Adrenal gland (tissue), 12 donors: Measurements from ENCODE around the gene GRIA4. TPM values are rescaled to one million over a fixed set of nuclear protein-coding genes. Genes with fewer than 3 reads are reported as not detected.

Experiments used
- DNase-seq, 7 donors: peaks; one replicate each; pipeline ENCODE4 v3.0.0-alpha.2; 2019 to 2020
- H3K27ac ChIP-seq, 5 donors: fragments of 200-600 bp; sonication (generic) in 4 of 5; 1 replicate in 3 of 5; 2 replicates in 2 of 5; pipeline versions ENCODE4 v1.5.1 to v1.8.0; 2016 to 2020; ENCODE audit warnings: mild to moderate bottlenecking in 1 of 5
- H3K27me3 ChIP-seq: fragments of 200-600 bp; 2 replicates; pipeline ENCODE4 v1.8.0; 2021
- H3K36me3 ChIP-seq, 2 donors: fragments of 200-600 bp; replicated peaks in 1 of 2; 1 replicate in 1 of 2; 2 replicates in 1 of 2; pipeline versions ENCODE4 v1.5.1 to v1.8.0; 2018 to 2022
- H3K4me1 ChIP-seq, 2 donors: fragments of 200-600 bp; replicated peaks in 1 of 2; 1 replicate in 1 of 2; 2 replicates in 1 of 2; pipeline versions ENCODE4 v1.5.1 to v1.8.0; 2018 to 2021
- H3K4me3 ChIP-seq, 4 donors: fragments of 200-600 bp; sonication (generic) in 3 of 4; one replicate each; pipeline ENCODE4 v1.5.1; 2016 to 2018
- H3K9me3 ChIP-seq, 3 donors: fragments of 200-600 bp; sonication (generic) in 1 of 3; replicated peaks in 1 of 3; 1 replicate in 2 of 3; 2 replicates in 1 of 3; pipeline versions ENCODE4 v1.5.1 to v1.8.0; 2016 to 2021
- CTCF ChIP-seq, 6 experiments: fragments of 450-650 bp in 4 of 6; fragments of 200-600 bp in 2 of 6; sonication (generic) in 1 of 6; IDR thresholded peaks; 1 replicate in 5 of 6; 2 replicates in 1 of 6; pipeline versions ENCODE4 v1.5.1 to v1.8.0; 2016 to 2021; ENCODE audit warnings: antibody characterized with exemption in 6 of 6, mild to moderate bottlenecking in 2 of 6, moderate library complexity in 1 of 6
- POLR2A ChIP-seq, 2 donors: fragments of 450-650 bp; IDR thresholded peaks; one replicate each; pipeline ENCODE4 v1.6.1; 2017; ENCODE audit warnings: antibody characterized with exemption in 2 of 2, mild to moderate bottlenecking in 2 of 2, moderate library complexity in 1 of 2
- WGBS, 4 donors: extraction: QIAGEN DNeasy Blood & Tissue Kit in 2 of 4; methylation state at CpG; one replicate each; pipeline versions ENCODE4 v1.1.5 to v1.1.7; 2013 to 2017; 5-methylcytosine and 5-hydroxymethylcytosine counted together
- intact Hi-C, 2 donors: fragments of 100-400 bp; cut with DNase I; formaldehyde crosslinking; loops; one replicate each; pipeline versions ENCODE4 v1.14.1 to v1.15.0; 2022 to 2023
- polyA plus RNA-seq, 3 donors: library from polyadenylated mRNA; stranded (reverse); fragments of 200-250 nt in 2 of 3; fragments of 350-450 nt in 1 of 3; fragmentation: Illumina TruSeq in 1 of 3; extraction: RNeasy Lipid Tissue Mini Kit (QIAGEN cat#74804) in 1 of 3; gene quantifications; one replicate each; pipeline ENCODE4 v1.2.3, GENCODE V29; 2013 to 2014
- total RNA-seq, 9 donors: library from RNA; depleted of rRNA in 4 of 9; stranded (reverse); fragments of >200 nt in 4 of 9; fragments of 120-200 nt in 1 of 9; fragmentation: NEBNext Ultra II Directional in 1 of 9; extraction: Animal tissue kit (Norgen Biotek cat#: 25700) in 1 of 9; gene quantifications; one replicate each; pipeline versions ENCODE4 v1.1.0 to v1.2.4, GENCODE V29; 2013 to 2023
- donor health status: healthy with polysubstance abuse.
- donor health status: Bipolar disorder and iron deficiency.
- donor health status: DM: yes; HTN: yes; CAD: no.
- donor health status: DM: no; HTN: no; CAD: no.
- donor health status: DM: no; HTN: no; CAD: no.
- donor health status: DM: yes; HTN: yes; CAD: no.

GRIA4 gene
- total and polyA plus RNA-seq, 12 donors = 0.16 to 6.2 (median 2.0) TPM; not detected in 3

DNA sequence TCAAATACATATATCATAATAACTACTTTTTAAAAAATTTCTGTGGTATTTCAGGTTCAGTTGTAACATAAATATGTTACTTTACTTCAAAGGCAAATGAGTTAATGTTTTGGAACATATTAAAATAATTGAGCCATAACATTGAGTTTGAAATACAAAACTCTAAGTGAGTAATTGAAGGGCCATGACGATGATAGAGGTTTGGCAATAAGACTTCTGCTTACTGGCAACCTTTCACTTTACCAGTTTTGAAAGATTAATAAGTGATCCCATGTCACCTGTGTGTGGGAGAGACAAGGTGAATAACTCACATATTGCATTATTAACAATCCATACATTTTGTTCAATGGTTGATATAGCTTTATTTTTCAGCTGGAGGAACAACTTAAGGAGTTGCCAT is 144.4 kb downstream of the GRIA4 start:
- WGBS, 4 donors = 48 to 75% (median 68%) methylated on average over 1 of the region's 1 CpG
- no peak for TF ChIP-seq CTCF (IDR thresholded peaks at IDR 0.05)
- no peak for TF ChIP-seq POLR2A (IDR thresholded peaks at IDR 0.05)

DNA sequence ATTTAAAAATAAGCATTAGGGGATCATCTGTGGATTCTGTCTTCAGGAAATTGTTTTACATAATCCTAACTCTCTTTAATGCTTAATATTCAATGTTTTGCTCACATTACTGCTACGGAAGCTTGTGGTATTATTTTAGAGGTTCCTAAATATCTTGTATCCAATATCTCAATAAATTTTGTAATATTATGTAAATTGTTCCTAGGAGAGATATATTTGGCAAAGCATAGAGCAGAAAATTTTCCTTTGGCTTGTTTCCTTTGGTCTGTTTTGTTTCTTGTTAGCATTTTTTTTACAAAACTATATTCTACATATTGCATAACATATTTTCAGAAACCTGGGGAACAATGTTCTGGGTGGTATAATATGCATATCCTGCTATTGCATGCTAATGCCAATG is 144.8 kb downstream of the GRIA4 start:
- no peak for TF ChIP-seq CTCF (IDR thresholded peaks at IDR 0.05)
- no peak for TF ChIP-seq POLR2A (IDR thresholded peaks at IDR 0.05)
- Histone ChIP-seq H3K9me3 (no peaks in the 10 kb centered on the region), H3K4me3 (no peak overlapping the region), H3K27me3 (no peaks in the 10 kb centered on the region), H3K27ac (no peak overlapping the region), H3K4me1 (no peaks in the 10 kb centered on the region), H3K36me3 (no peaks in the 10 kb centered on the region)
- intact Hi-C loops = no loop called here
- WGBS, 4 donors = 79 to 89% (median 81%) methylated on average over 1 of the region's 1 CpG
- DNase-seq = no peak

More for the DNA sequence above, 144.4 kb downstream of the GRIA4 start:
- Histone ChIP-seq H3K4me3 (no peak overlapping the region), H3K36me3 (no peaks in the 10 kb centered on the region), H3K27me3 (no peaks in the 10 kb centered on the region), H3K9me3 (no peaks in the 10 kb centered on the region), H3K4me1 (no peaks in the 10 kb centered on the region), H3K27ac (no peak overlapping the region)
- no peak for DNase-seq
- intact Hi-C loops = no loop called here

- 53 to 66% (median 61%) methylated on average over 6 of the region's 6 CpGs for WGBS, 4 donors
- TF ChIP-seq POLR2A (IDR thresholded peaks at IDR 0.05) (no peak), CTCF (IDR thresholded peaks at IDR 0.05) (no peak)
- no peaks in the 10 kb centered on the region for H3K36me3 ChIP-seq
- H3K27ac ChIP-seq = no peak overlapping the region
- H3K4me1 ChIP-seq = no peaks in the 10 kb centered on the region
- no peak for DNase-seq
- no peak overlapping the region for H3K4me3 ChIP-seq
- intact Hi-C loops = no loop called here
- no peaks in the 10 kb centered on the region for H3K27me3 ChIP-seq
- no peaks in the 10 kb centered on the region for H3K9me3 ChIP-seq
Observed at GRCh38 chr11:105757107-105757506, 147.2 kb downstream of the GRIA4 start.

DNA sequence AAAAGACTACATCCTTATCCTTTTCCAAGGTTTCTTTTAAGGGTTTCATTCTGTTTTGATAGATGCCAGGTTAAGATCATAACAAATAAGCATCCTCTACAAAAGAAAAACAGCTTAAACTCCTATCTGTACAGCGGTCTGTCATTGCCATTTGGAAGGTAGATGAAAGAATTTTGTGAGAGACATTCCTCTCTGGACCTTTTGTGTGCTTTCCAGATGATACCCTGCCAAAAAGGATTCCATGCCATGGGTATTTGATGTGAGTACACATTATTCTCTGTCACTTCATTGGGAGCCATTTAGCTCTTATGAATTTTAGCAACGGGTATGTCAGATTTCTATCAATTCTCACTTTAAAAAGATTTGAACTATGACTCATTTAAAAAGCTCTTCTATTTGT is 153.7 kb downstream of the GRIA4 start:
- Histone ChIP-seq H3K9me3 (no peaks in the 10 kb centered on the region), H3K27ac (no peak overlapping the region), H3K4me1 (no peaks in the 10 kb centered on the region), H3K36me3 (no peaks in the 10 kb centered on the region), H3K4me3 (no peak overlapping the region), H3K27me3 (no peaks in the 10 kb centered on the region)
- 73 to 82% (median 77%) methylated on average over 2 of the region's 2 CpGs for WGBS, 4 donors
- no peak for DNase-seq
- TF ChIP-seq POLR2A (IDR thresholded peaks at IDR 0.05) = no peak
- no peak for TF ChIP-seq CTCF (IDR thresholded peaks at IDR 0.05)
- intact Hi-C loops = no loop called here
